Activated CD8-positive, alpha-beta memory T cell treated with anti-CD3 and anti-CD28 coated beads, Interleukin-2, amount 50 U/mL, for 48 hours (primary cell): ENCODE results near the gene UNC5C.
"Not testable (repeated sequence)": the region's sequence is repeated elsewhere in the genome, so short reads cannot be mapped to it uniquely, and the experiment has no call there.

ENCODE experiments used
- DNase-seq: peaks from one replicate; pipeline ENCODE4 v3.0.0-alpha.2; 2020

The UNC5C gene

DNA sequence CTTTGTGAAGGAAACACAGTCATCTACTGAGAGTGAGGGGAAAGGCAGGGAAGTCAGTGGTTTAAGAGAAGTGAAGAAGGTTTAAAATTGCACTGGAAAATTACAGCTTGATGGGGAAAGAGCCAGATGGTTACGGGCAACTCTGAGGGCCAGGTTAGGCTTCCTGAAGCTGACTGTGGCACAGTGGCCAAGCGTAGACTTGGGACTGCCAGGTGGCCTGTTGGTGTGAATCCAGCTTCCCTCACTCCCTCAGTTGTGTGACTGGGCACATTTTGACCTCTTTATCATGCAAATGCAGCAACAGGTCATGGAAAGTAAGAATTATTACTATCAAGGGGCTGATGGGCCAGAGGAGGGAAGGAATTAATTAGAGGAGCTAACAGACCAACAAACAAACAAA, 390.1 kb downstream of the UNC5C start:
- no peak for DNase-seq

DNA sequence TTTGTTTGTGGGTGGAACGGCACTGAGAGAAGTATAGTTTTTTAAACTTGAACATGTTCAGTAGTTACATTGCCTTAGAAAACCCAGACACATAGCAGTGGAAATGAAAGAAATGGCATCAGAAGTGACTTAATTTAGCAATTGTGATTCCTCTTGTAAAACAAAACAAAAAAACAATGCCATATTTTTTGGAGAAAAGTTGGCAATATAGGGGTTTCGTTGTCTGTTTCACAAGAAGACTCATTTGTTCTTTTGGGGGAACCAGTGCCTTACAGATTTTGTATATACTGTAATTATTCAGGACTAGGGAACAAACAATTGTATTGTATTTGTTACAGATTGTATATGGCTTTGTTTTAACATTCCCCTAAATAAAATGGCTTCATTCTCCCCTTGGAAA, 390.7 kb downstream of the UNC5C start:
- no peak for DNase-seq

DNA sequence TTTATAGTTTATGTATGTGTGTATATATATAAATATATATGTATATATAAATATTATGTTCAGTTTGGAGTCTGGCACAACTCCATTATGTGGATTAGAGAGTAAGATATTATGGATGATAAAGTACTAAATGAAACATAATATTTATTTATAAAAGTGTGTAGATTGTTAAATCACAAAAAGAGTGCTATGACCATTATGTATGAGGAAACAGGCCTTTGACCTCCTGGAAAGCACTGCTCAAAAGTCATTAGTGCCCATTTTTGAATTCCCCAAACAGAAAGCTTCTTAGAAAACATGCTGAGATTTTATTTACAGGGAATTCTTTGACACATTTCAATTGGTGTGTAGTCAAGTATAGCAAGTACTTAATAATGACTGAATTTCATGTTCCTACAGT, 391.2 kb downstream of the UNC5C start:
- no peak for DNase-seq

DNA sequence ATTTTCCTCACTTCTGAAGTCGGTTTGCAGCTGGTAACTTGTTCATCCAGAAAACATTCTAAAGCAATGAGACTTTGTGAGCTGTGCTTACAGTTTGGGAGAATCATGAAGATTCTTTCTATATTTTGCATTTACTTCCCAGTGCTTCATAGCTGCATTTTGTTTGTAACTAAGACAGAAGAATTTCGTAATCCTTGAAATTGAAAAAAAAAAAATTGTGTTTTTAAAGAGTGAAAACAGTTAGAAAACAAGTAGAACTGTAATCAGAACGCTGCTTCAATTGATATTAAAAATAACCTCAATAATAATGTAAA, 392.4 kb downstream of the UNC5C start:
- no peak for DNase-seq

DNA sequence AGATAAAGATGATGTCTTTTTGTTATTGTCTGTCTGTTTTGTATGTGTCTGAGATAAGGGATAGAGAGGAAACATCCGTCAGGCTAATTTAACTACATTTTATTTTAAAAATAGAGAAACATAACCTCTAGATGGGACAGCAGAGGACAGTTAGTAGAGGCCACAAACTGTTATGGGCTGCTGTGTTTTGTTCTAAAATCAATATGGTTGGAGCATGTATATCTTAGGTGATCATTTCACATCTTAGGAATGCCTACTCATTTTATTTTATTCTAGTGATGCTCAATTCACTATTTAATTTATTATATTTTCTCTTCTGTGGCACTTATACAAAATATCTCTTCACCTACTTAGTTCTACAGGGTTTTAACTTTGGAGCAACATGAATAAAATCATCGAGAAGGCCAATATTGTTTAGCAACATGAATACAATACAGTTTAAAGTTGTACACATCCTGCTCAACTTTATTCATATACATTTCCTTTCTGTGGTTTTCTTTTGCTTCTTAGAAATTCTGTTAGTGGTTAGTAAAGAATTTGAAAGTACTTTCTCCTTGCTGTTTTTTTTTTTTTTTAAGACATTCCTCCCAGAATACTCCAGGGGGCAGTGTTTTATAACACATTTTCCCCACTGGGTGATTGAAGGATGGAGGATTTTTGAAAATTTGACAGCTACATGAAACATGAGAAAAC, 392.9 kb downstream of the UNC5C start:
- no peak for DNase-seq

DNA sequence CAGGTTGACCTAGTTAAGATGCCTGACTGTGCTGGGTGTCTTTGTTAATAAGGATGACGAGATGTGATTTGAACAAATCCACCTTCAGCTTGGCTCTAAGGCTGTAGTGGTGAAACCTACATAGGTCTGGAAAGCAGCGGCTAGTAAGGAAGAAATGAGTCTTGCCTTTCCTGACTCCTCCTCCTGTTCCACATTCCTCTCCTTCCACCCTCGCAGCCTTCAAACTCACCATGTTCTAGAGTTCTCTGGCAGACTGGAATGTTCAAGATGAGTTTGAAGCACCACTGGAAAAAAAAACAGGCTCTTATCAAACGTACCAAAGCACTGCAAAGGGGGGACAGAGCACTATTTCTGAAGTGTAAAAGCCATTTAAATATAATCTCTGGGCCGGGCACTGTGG, 395.6 kb downstream of the UNC5C start:
- DNase-seq = no peak

DNA sequence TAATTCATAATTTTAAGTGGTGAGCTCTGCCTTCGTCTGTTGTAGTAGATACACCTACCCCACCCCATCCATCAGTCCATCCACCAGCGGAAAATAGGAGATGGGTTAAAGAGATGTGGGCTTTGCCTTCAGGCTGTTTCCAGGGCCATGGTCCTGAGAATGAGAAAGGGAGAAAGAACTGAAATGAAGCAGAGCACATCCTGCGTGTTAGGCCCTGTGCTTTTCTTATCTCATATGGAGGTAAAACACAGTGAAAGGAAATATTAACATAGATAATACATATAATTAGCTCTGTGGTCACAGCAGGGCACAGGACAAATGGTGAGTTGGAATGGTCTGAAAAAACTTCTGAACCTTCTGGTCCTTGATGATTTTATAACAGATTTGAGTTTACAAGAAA, 397.5 kb downstream of the UNC5C start:
- DNase-seq = no peak

DNA sequence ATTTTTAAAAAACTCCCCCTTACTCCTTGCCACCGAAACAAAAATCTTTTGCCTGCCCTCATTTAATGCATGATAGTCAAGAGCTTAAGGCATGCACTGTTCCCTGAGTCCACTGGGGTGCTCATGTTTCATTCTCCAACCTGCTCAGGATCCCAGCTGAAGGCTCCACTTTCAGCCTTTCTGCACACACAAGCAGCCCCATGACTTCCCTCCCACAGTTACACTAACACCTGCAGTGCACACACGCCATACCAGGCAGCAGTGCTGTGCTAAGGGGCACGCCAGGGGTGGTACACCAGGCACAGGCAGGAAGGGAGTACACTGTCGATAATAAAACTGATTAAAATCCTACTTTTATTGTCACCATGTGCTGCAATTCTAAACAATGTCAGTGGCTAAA, 405.8 kb downstream of the UNC5C start:
- no peak for DNase-seq

DNA sequence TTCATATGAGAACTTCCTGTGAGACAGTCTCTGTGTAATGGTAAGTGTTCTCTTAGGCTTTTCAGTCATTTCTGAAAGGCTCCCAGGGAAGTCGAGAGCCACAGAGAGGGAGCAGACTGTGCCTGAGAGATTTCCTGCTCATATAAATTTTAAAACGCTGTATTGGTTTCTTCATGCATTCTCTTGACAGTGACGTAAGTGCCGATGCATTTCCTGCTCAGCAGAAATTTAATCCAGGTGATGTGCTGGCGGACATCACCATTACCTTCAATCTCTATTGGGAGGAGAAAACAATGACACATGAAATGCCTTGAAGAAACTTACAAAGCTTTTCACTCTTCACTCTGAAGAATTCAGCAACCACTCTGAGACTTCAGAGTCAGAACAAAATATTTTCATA, 407.4 kb downstream of the UNC5C start:
- no peak for DNase-seq

DNA sequence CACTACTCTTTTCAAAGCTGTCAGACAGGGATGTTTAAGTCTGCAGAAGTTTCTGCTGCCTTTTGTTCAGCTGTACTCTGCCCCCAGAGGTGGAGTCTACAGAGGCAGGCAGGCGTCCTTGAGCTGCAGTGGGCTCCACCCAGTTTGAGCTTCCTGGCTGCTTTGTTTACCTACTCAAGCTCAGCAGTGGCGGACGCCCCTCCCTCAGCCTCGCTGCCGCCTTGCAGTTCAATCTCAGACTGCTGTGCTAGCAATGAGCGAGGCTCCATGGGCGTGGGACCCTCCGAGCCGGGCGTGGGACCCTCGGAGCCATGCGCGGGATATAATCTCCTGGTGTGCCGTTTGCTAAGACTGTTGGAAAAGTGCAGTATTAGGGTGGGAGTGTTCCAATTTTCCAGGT, 409.3 kb downstream of the UNC5C start:
- DNase-seq = not testable (repeated sequence)

DNA sequence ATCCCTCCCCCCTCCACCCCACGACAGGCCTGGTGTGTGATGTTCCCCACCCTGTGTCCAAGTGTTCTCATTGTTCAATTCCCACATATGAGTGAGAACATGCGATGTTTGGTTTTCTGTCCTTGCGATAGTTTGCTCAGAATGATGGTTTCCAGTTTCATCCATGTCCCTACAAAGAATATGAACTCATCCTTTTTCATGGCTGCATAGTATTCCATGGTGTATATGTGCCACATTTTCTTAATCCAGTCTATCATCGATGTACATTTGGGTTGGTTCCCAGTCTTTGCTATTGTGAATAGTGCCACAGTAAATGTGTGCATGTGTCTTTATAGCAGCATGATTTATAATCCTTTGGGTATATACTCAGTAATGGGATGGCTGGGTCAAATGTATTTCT, 414.8 kb downstream of the UNC5C start:
- DNase-seq = not testable (repeated sequence)

DNA sequence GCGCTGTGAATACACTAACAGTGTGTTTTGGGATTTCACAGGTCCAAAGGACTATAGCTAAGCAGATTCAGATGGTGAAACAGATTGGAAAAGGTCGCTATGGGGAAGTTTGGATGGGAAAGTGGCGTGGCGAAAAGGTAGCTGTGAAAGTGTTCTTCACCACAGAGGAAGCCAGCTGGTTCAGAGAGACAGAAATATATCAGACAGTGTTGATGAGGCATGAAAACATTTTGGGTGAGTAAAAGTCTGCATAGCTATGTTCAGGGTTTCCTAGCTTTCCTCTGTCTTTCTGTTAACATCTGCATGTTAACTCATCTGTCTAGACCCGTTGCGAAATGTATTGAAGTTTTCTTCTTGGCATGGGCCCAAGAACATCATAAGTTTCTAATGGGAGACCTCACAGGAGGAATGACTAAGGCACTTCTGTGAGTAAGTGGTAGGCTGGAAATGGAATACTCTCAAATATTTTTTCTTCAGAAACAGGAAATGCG, 418.9 kb downstream of the UNC5C start:
- no peak for DNase-seq

DNA sequence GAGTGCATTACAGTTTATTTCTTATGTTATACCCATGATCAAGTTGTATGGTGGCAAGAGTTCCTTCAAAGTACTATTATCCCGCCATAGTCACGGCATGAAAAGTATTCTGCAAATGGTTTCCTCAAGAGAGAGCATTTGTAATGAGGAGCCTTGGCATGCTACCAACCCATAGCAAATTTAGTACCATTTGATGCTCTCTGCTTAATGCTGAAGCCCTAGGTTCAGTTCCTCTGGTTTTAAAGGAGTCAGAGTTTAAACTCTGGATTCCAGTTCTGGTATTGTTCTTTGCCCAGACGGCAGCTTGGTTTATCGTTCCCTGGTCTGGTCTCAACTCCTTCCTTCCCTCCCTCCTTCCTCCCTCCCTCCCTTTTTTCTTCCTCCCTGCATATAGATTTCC, 419.7 kb downstream of the UNC5C start:
- no peak for DNase-seq

DNA sequence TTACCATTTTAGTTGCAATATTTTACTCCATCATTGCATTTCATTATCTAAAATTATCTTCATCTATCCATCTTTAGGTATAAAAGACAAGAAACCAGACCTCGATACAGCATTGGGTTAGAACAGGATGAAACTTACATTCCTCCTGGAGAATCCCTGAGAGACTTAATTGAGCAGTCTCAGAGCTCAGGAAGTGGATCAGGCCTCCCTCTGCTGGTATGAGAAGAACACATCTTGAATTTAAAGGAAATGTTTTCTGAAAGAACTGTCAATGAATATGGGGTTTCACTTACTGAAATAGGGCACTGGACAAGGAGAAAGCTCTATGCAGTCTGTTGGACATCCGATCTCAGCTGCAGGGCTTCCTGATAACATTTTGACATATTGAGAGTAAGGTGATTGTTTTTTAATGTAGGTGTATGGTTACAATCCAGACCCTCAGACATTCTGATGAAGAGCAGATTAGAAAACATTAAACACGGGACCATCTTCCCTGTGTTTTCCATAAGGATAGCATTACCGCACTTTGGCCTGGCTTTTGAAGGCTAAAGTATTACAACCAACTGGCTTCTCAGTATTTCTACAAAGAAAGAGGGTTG, 423.8 kb downstream of the UNC5C start:
- no peak for DNase-seq

DNA sequence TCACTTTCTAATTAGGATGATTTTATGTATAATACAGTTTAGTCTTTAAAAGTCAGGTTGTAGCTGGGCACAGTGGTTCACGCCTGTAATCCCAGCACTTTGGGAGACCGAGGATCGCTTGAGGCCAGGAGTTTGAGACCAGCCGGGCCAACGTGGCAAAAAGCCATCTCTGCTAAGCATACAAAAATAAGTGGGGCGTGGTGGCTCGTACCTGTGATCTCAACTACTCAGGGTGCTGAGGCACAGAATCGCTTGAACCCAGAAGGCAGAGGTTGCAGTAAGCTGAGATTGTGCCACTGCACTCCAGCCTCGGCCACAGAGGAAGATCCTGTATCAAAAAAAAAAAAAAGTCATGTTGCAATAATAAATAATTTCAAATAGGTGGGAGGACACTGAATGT, 426.8 kb downstream of the UNC5C start:
- no peak for DNase-seq

DNA sequence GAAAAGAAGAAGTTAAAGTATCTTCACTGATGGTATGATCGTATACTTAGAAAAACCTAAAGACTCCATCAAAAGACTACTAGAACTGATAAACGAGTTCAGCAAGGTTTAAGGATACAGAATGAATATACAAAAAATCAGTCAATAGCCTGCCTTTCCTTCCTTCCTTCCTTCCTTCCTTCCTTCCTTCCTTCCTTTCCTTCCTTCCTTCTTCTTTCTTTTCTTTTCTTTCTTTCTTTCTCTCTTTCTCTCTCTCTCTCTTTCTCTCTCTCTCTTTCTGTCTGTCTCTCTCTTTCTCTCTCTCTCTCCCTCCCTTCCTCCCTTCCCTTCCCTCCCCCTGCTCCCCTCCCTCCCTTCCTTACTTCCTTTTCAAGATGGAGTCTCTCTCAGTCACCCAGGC, 428.3 kb downstream of the UNC5C start:
- DNase-seq = no peak

DNA sequence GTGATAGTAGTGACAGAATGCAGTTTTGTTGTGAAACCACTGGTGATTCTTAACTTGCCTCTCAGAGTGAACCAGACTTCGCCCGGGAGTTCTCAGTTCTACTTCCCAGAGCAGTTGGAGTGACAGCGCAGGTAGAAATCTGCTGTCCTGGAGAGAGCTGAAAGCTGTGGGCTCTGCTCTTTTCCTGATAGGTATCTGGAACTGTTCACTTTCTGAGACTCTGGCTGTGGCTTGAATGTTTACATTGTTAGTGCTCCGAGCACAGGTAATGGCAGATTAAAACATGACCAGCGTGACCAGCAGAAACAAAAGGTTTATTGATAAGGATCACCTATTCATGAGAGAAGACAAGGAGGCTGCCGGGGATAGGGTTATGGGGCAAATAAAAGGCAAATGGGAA, 430.3 kb downstream of the UNC5C start:
- DNase-seq = no peak

DNA sequence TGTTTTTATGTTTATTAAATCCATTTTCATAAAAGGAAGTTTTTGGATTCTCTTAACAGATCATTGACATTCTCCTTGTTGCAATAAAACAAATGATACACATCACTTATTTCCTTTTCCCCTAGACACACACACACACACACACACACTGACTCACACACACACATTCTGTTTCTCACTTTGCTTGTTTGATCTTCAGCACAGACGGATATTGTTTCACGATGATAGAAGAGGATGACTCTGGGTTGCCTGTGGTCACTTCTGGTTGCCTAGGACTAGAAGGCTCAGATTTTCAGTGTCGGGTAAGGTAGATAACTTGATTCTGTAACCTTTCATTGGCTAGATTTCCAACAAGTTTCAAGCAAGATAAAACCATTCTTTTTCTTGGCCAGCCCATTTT, 434.3 kb downstream of the UNC5C start:
- DNase-seq = no peak
